ENCODE data around the gene SELENOP. TPM values are rescaled to one million over a fixed set of nuclear protein-coding genes. Genes with fewer than 3 reads are reported as not detected.
A peak's percentile ranks its signal among the peaks of the same experiment; 100 is the strongest.
"Not testable (repeated sequence)": the region's sequence is repeated elsewhere in the genome, so short reads cannot be mapped to it uniquely, and the experiment has no call there.

SELENOP gene
- total and polyA plus RNA-seq, 4 donors, result 71.7 to 398 (median 199) TPM

GRCh38 chr5:42830924-42831323 is 19.2 kb upstream of the SELENOP start:
- Histone ChIP-seq H3K4me3 (ENCODE audit: low read depth, low read length) (no peak overlapping the region), H3K27ac (ENCODE audit: low read depth, low read length) (no peak overlapping the region), H3K4me1 (ENCODE audit: control insufficient read depth, insufficient read depth, low read length) (no peaks in the 10 kb centered on the region), H3K36me3 (ENCODE audit: control insufficient read depth, insufficient read depth, low read length) (no peaks in the 10 kb centered on the region), H3K27me3 (ENCODE audit: control insufficient read depth, insufficient read depth, low read length) (no peaks in the 10 kb centered on the region), H3K9me3 (ENCODE audit: control insufficient read depth, insufficient read depth, low read length) (no peaks in the 10 kb centered on the region)
- DNase-seq (ENCODE audit: low read depth in 4 of 6, low spot score in 6 of 6), result no peak
- WGBS (ENCODE audit: insufficient coverage), result 100% methylated on average over 1 of the region's 2 CpGs

- H3K27me3 ChIP-seq (ENCODE audit: control insufficient read depth, insufficient read depth, low read length), result no peaks in the 10 kb centered on the region
- DNase-seq (ENCODE audit: low read depth in 4 of 6, low spot score in 6 of 6), result peak in 1 of 6 donors; percentile 37
- no peak overlapping the region for H3K4me3 ChIP-seq (ENCODE audit: low read depth, low read length)
- H3K4me1 ChIP-seq (ENCODE audit: control insufficient read depth, insufficient read depth, low read length), result no peaks in the 10 kb centered on the region
- H3K36me3 ChIP-seq (ENCODE audit: control insufficient read depth, insufficient read depth, low read length), result no peaks in the 10 kb centered on the region
- no CpG with 5 or more reads among the region's 2 CpGs for WGBS (ENCODE audit: insufficient coverage)
- H3K9me3 ChIP-seq (ENCODE audit: control insufficient read depth, insufficient read depth, low read length), result no peaks in the 10 kb centered on the region
- no peak overlapping the region for H3K27ac ChIP-seq (ENCODE audit: low read depth, low read length)
These were observed 17.0 kb upstream of the SELENOP start for GRCh38 chr5:42828671-42829070.

GRCh38 chr5:42826757-42827515 is 15.2 kb upstream of the SELENOP start:
- WGBS (ENCODE audit: insufficient coverage), result 60% methylated on average over 1 of the region's 2 CpGs
- no peak overlapping the region for H3K27ac ChIP-seq (ENCODE audit: low read depth, low read length)
- H3K9me3 ChIP-seq (ENCODE audit: control insufficient read depth, insufficient read depth, low read length), result no peaks in the 10 kb centered on the region
- H3K27me3 ChIP-seq (ENCODE audit: control insufficient read depth, insufficient read depth, low read length), result no peaks in the 10 kb centered on the region
- no peak for DNase-seq (ENCODE audit: low read depth in 4 of 6, low spot score in 6 of 6)
- H3K4me1 ChIP-seq (ENCODE audit: control insufficient read depth, insufficient read depth, low read length), result no peaks in the 10 kb centered on the region
- no peak overlapping the region for H3K4me3 ChIP-seq (ENCODE audit: low read depth, low read length)
- H3K36me3 ChIP-seq (ENCODE audit: control insufficient read depth, insufficient read depth, low read length), result no peaks in the 10 kb centered on the region

- Histone ChIP-seq H3K27me3 (ENCODE audit: control insufficient read depth, insufficient read depth, low read length) (no peaks in the 10 kb centered on the region), H3K36me3 (ENCODE audit: control insufficient read depth, insufficient read depth, low read length) (no peaks in the 10 kb centered on the region), H3K4me1 (ENCODE audit: control insufficient read depth, insufficient read depth, low read length) (no peaks in the 10 kb centered on the region), H3K4me3 (ENCODE audit: low read depth, low read length) (no peak overlapping the region), H3K9me3 (ENCODE audit: control insufficient read depth, insufficient read depth, low read length) (no peaks in the 10 kb centered on the region), H3K27ac (ENCODE audit: low read depth, low read length) (no peak overlapping the region)
- 85% methylated on average over 7 of the region's 9 CpGs for WGBS (ENCODE audit: insufficient coverage)
- no peak for DNase-seq (ENCODE audit: low read depth in 4 of 6, low spot score in 6 of 6)
These were observed 13.9 kb upstream of the SELENOP start for GRCh38 chr5:42825422-42826148.

- no peaks in the 10 kb centered on the region for H3K4me1 ChIP-seq (ENCODE audit: control insufficient read depth, insufficient read depth, low read length)
- H3K9me3 ChIP-seq (ENCODE audit: control insufficient read depth, insufficient read depth, low read length), result no peaks in the 10 kb centered on the region
- H3K36me3 ChIP-seq (ENCODE audit: control insufficient read depth, insufficient read depth, low read length), result no peaks in the 10 kb centered on the region
- no peak for DNase-seq (ENCODE audit: low read depth in 4 of 6, low spot score in 6 of 6)
- no peaks in the 10 kb centered on the region for H3K27me3 ChIP-seq (ENCODE audit: control insufficient read depth, insufficient read depth, low read length)
- no peak overlapping the region for H3K27ac ChIP-seq (ENCODE audit: low read depth, low read length)
- no peak overlapping the region for H3K4me3 ChIP-seq (ENCODE audit: low read depth, low read length)
- WGBS (ENCODE audit: insufficient coverage), result 100% methylated on average over 5 of the region's 7 CpGs
These were observed 12.8 kb upstream of the SELENOP start for GRCh38 chr5:42824347-42824976.

- no CpG with 5 or more reads among the region's 2 CpGs for WGBS (ENCODE audit: insufficient coverage)
- Histone ChIP-seq H3K27me3 (ENCODE audit: control insufficient read depth, insufficient read depth, low read length) (no peaks in the 10 kb centered on the region), H3K27ac (ENCODE audit: low read depth, low read length) (no peak overlapping the region), H3K9me3 (ENCODE audit: control insufficient read depth, insufficient read depth, low read length) (no peaks in the 10 kb centered on the region), H3K36me3 (ENCODE audit: control insufficient read depth, insufficient read depth, low read length) (no peaks in the 10 kb centered on the region), H3K4me1 (ENCODE audit: control insufficient read depth, insufficient read depth, low read length) (no peaks in the 10 kb centered on the region), H3K4me3 (ENCODE audit: low read depth, low read length) (no peak overlapping the region)
- no peak for DNase-seq (ENCODE audit: low read depth in 4 of 6, low spot score in 6 of 6)
These were observed 10.9 kb upstream of the SELENOP start for GRCh38 chr5:42822548-42822947.

GRCh38 chr5:42819745-42820144 is 8.1 kb upstream of the SELENOP start:
- 88% methylated on average over 2 of the region's 2 CpGs for WGBS (ENCODE audit: insufficient coverage)
- H3K9me3 ChIP-seq (ENCODE audit: control insufficient read depth, insufficient read depth, low read length), result no peaks in the 10 kb centered on the region
- H3K4me3 ChIP-seq (ENCODE audit: low read depth, low read length), result no peak overlapping the region
- no peak for DNase-seq (ENCODE audit: low read depth in 4 of 6, low spot score in 6 of 6)
- no peaks in the 10 kb centered on the region for H3K4me1 ChIP-seq (ENCODE audit: control insufficient read depth, insufficient read depth, low read length)
- H3K36me3 ChIP-seq (ENCODE audit: control insufficient read depth, insufficient read depth, low read length), result no peaks in the 10 kb centered on the region
- H3K27ac ChIP-seq (ENCODE audit: low read depth, low read length), result no peak overlapping the region
- no peaks in the 10 kb centered on the region for H3K27me3 ChIP-seq (ENCODE audit: control insufficient read depth, insufficient read depth, low read length)

- not testable (repeated sequence) for DNase-seq (ENCODE audit: low read depth in 4 of 6, low spot score in 6 of 6); H3K4me1 ChIP-seq (ENCODE audit: control insufficient read depth, insufficient read depth, low read length)
- no CpG with 5 or more reads among the region's 2 CpGs for WGBS (ENCODE audit: insufficient coverage)
These were observed 4.9 kb upstream of the SELENOP start for GRCh38 chr5:42816546-42816945.

GRCh38 chr5:42813533-42813932 is 1.8 kb upstream of the SELENOP start:
- Histone ChIP-seq H3K36me3 (ENCODE audit: control insufficient read depth, insufficient read depth, low read length) (no peaks in the 10 kb centered on the region), H3K9me3 (ENCODE audit: control insufficient read depth, insufficient read depth, low read length) (no peaks in the 10 kb centered on the region), H3K4me3 (ENCODE audit: low read depth, low read length) (no peak overlapping the region), H3K27me3 (ENCODE audit: control insufficient read depth, insufficient read depth, low read length) (no peaks in the 10 kb centered on the region), H3K27ac (ENCODE audit: low read depth, low read length) (peak overlapping the region; percentile 8), H3K4me1 (ENCODE audit: control insufficient read depth, insufficient read depth, low read length) (peaks cover 4% of the 10 kb centered on the region)
- peak in 2 of 6 donors; percentile 26 to 40 for DNase-seq (ENCODE audit: low read depth in 4 of 6, low spot score in 6 of 6)
- 33% methylated on average over 19 of the region's 19 CpGs for WGBS (ENCODE audit: insufficient coverage)

More at GRCh38 chr5:42816546-42816945, 4.9 kb upstream of the SELENOP start:
- H3K36me3 ChIP-seq (ENCODE audit: control insufficient read depth, insufficient read depth, low read length); H3K4me3 ChIP-seq (ENCODE audit: low read depth, low read length); H3K27ac ChIP-seq (ENCODE audit: low read depth, low read length); H3K9me3 ChIP-seq (ENCODE audit: control insufficient read depth, insufficient read depth, low read length); H3K27me3 ChIP-seq (ENCODE audit: control insufficient read depth, insufficient read depth, low read length): not testable (repeated sequence)
